HepG2 (cell line): ENCODE data around the gene FAM131A. TPM values are rescaled to one million over a fixed set of nuclear protein-coding genes. Genes with fewer than 3 reads are reported as not detected.
A peak's percentile ranks its signal among the peaks of the same experiment; 100 is the strongest.

Experiments
- ATAC-seq: fragments of 200-7000 bp; cut with Tn5 transposase; 3 replicates; pipeline ENCODE4 v1.9.1; 2020; ENCODE audit warnings: mild to moderate bottlenecking, moderate library complexity
- BruUV-seq: library from RNA; stranded (reverse); fragments of 400-500 nt; replicated peaks from 2 replicates; lab custom pipeline; 2021; lab: Mats Ljungman, UMichigan
- CTCF ChIA-PET: fragments of 300-600 bp; formaldehyde crosslinking; extraction: SDS; loops from one replicate; lab custom pipeline; 2021; ENCODE audit warnings: low total read pairs, inconsistent platforms, low intra/inter-chr PET ratio; lab: Yijun Ruan, JAX
- POLR2A ChIA-PET: fragments of 350-600 bp; sonication (Branson Sonifier 250); formaldehyde crosslinking; loops from one replicate; lab custom pipeline; 2020; ENCODE audit warnings: antibody characterized with exemption, inconsistent platforms; lab: Yijun Ruan, JAX
- DNase-seq: peaks from one replicate; pipeline ENCODE4 v3.0.0-alpha.2; 2015; ENCODE audit warnings: low spot score
- FAIRE-seq: peaks from 3 replicates; lab custom pipeline; 2011; peaks lifted over from hg19 to GRCh38; lab: Jason Lieb, UNC
- H2AFZ ChIP-seq: one replicate; pipeline ENCODE4 v1.6.1; 2011; ENCODE audit warnings: low read length, inconsistent platforms
- H3K27ac ChIP-seq: fragments of 300-600 bp; 3 replicates; pipeline ENCODE4 v1.8.0; 2011; ENCODE audit warnings: mixed run types, mild to moderate bottlenecking, mixed read lengths, low read length, inconsistent platforms; ENCODE audit not compliant: insufficient read depth; ENCODE audit errors: extremely low read length
- H3K27me3 ChIP-seq, 2 experiments: fragments of 200-600 bp in 1 of 2; 2 replicates in 1 of 2; 3 replicates in 1 of 2; pipeline versions ENCODE4 v1.6.0 to v1.8.0; 2011; ENCODE audit warnings: low read length in 2 of 2, mild to moderate bottlenecking in 2 of 2, moderate library complexity in 2 of 2, inconsistent platforms in 1 of 2; ENCODE audit not compliant: insufficient read depth in 2 of 2, control insufficient read depth in 1 of 2
- H3K36me3 ChIP-seq, 2 experiments: fragments of 200-600 bp in 1 of 2; replicated peaks in 1 of 2; 2 replicates in 1 of 2; 3 replicates in 1 of 2; pipeline versions ENCODE4 v1.5.1 to v1.8.0; 2011; ENCODE audit warnings: low read length in 2 of 2, inconsistent platforms in 1 of 2; ENCODE audit not compliant: insufficient read depth in 2 of 2, control insufficient read depth in 1 of 2
- H3K4me1 ChIP-seq: 2 replicates; pipeline ENCODE4 v1.5.1; 2012; ENCODE audit warnings: low read length, inconsistent platforms; ENCODE audit not compliant: insufficient read depth
- H3K4me2 ChIP-seq: 2 replicates; pipeline ENCODE4 v1.6.0; 2011; ENCODE audit warnings: low read depth, low read length, inconsistent platforms
- H3K4me3 ChIP-seq, 3 experiments: fragments of 200-600 bp in 1 of 3; sonication (generic), shearing (Covaris generic) in 1 of 3; replicated peaks in 1 of 3; 2 replicates each; pipeline ENCODE4 v1.5.1; 2011 to 2016; ENCODE audit warnings: low read length in 3 of 3, inconsistent platforms in 2 of 3, low read depth in 2 of 3, mild to moderate bottlenecking in 2 of 3, control low read depth in 1 of 3, mixed read lengths in 1 of 3; ENCODE audit not compliant: insufficient read depth in 1 of 3
- H3K79me2 ChIP-seq: one replicate; pipeline ENCODE4 v1.6.1; 2011; ENCODE audit warnings: low read length, inconsistent platforms; ENCODE audit not compliant: insufficient read depth
- H3K9ac ChIP-seq: 2 replicates; pipeline ENCODE4 v1.6.0; 2011; ENCODE audit warnings: mild to moderate bottlenecking, low read depth, low read length, inconsistent platforms; ENCODE audit not compliant: insufficient read depth
- H3K9me3 ChIP-seq: 2 replicates; pipeline ENCODE4 v1.5.1; 2012; ENCODE audit warnings: mild to moderate bottlenecking, low read length
- H4K20me1 ChIP-seq: 2 replicates; pipeline ENCODE4 v1.6.0; 2011; ENCODE audit warnings: inconsistent platforms, mild to moderate bottlenecking, low read length, moderate library complexity; ENCODE audit not compliant: insufficient read depth
- AGO1 ChIP-seq: fragments of 200-400 bp; formaldehyde crosslinking; IDR thresholded peaks from 2 replicates; pipeline ENCODE4 v1.6.1; 2017; ENCODE audit warnings: mild to moderate bottlenecking, low read depth, low read length, moderate library complexity; ENCODE audit not compliant: poor library complexity, severe bottlenecking
- KLF12 ChIP-seq: sonication (generic); formaldehyde crosslinking; IDR thresholded peaks from 2 replicates; pipeline ENCODE4 v1.4.0; 2020; ENCODE audit warnings: missing genetic modification reagents, borderline replicate concordance
- POGZ ChIP-seq: sonication (generic); formaldehyde crosslinking; IDR thresholded peaks from 2 replicates; pipeline ENCODE4 v1.4.0; 2020; ENCODE audit warnings: mild to moderate bottlenecking, missing genetic modification reagents
- SCMH1 ChIP-seq: sonication (generic); formaldehyde crosslinking; IDR thresholded peaks from 2 replicates; pipeline ENCODE4 v1.9.0; 2021; ENCODE audit warnings: missing genetic modification reagents, mild to moderate bottlenecking, borderline replicate concordance
- ZNF101 ChIP-seq: sonication (generic); formaldehyde crosslinking; IDR thresholded peaks from 2 replicates; pipeline ENCODE4 v1.4.0; 2020; ENCODE audit warnings: mild to moderate bottlenecking, low read depth, missing genetic modification reagents, borderline replicate concordance
- ZNF235 ChIP-seq: sonication (generic); formaldehyde crosslinking; IDR thresholded peaks from 2 replicates; pipeline ENCODE4 v1.8.1; 2023; ENCODE audit warnings: mild to moderate bottlenecking, missing genetic modification reagents, borderline replicate concordance
- ZNF644 ChIP-seq: IDR thresholded peaks from 2 replicates; pipeline ENCODE4 v1.6.1; 2016; ENCODE audit warnings: low read depth
- ZNF678 ChIP-seq: sonication (generic); formaldehyde crosslinking; IDR thresholded peaks from 2 replicates; pipeline ENCODE4 v1.4.0; 2020; ENCODE audit warnings: mild to moderate bottlenecking, missing genetic modification reagents
- WGBS: methylation state at CpG from one replicate; pipeline ENCODE4 v1.1.6; 2017; ENCODE audit warnings: low lambda C conversion rate; 5-methylcytosine and 5-hydroxymethylcytosine counted together
- in situ Hi-C: cut with HindIII; loops from 2 replicates; pipeline ENCODE4 v1.10.0; 2017; ENCODE audit warnings: low pct_unique_long_range_greater_than_20kb; ENCODE audit not compliant: extremely low pct_ligation_motif_present
- intact Hi-C: fragments of 100-400 bp; cut with micrococcal nuclease; formaldehyde crosslinking; loops from one replicate; pipeline ENCODE4 v1.10.0; 2022; ENCODE audit not compliant: unreplicated experiment
- polyA plus RNA-seq, 8 experiments: library from polyadenylated mRNA; depleted of rRNA in 3 of 8; stranded (reverse) in 7 of 8; unstranded in 1 of 8; fragments of >200 nt; fragmentation: Illumina TruSeq in 4 of 8; extraction: Trizol in 4 of 8; gene quantifications; 2 replicates each; pipeline versions ENCODE4 v1.2.1 to v1.2.3, GENCODE V29; 2011 to 2016; ENCODE audit warnings: low read depth in 4 of 8, missing spikeins in 1 of 8, mixed read lengths in 1 of 8; ENCODE audit not compliant: insufficient read depth in 1 of 8
- total RNA-seq, 5 experiments: library from RNA; depleted of rRNA; stranded (reverse); fragments of >200 nt; fragmentation: Illumina TruSeq; extraction: Trizol; gene quantifications; 2 replicates each; pipeline ENCODE4 v1.2.3, GENCODE V29; 2016; ENCODE audit warnings: low read depth in 1 of 5
- TF ChIP-seq, protein P1 (sequence below): sonication (generic); formaldehyde crosslinking; IDR thresholded peaks from 2 replicates; pipeline ENCODE4 v1.4.0; 2020; ENCODE audit warnings: missing genetic modification reagents, borderline replicate concordance
- TF ChIP-seq, protein P2 (sequence below), 2 experiments: sonication (generic) in 1 of 2; formaldehyde crosslinking in 1 of 2; IDR thresholded peaks; 2 replicates each; pipeline versions ENCODE4 v1.6.1 to v1.9.0; 2014 to 2022; ENCODE audit warnings: antibody characterized with exemption in 1 of 2, borderline replicate concordance in 1 of 2, inconsistent platforms in 1 of 2, low read depth in 1 of 2, missing genetic modification reagents in 1 of 2
- TF ChIP-seq, protein P3 (sequence below): sonication (generic); formaldehyde crosslinking; IDR thresholded peaks from 2 replicates; pipeline ENCODE4 v1.5.0; 2020; ENCODE audit warnings: missing genetic modification reagents, mild to moderate bottlenecking, borderline replicate concordance

FAM131A gene
- total and polyA plus RNA-seq, 2 of the 13 experiments (the other 11 are each of a cell fraction or from before 2014, with no cell fraction given): 9.2 to 9.3 TPM

DNA sequence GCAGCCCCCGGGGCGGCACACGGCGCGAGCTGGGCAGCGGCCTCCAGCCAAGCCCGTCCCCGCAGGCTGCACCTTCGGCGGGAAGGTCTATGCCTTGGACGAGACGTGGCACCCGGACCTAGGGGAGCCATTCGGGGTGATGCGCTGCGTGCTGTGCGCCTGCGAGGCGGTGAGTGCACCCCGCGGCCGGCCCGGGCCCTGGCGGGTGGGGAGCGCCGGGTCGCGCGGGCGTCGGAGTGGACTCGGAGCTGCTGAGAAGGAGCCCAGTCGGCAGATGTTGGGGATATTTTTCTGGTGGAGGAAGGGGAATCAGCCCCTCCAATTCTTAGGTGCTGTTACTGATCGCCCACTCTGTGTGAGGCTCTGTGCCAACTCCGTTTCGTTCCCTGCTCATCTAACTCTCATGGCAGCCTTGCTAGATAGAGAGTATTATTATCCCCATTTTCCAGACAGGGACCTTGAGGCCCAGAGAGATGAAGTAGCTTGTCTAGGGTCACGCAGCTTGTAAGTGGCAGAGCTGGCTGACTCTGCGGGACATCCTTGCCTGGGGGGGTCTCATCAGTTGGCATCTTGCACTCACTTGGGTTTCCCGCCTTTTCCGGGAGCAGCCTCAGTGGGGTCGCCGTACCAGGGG is 43.3 kb downstream of the FAM131A start:
- DNase-seq: no peak
- ATAC-seq: no peak
- Histone ChIP-seq H3K4me2 (peak overlapping the region; percentile 80), H3K4me3 (peak overlapping the region; percentile 59 to 79 (median 71); a peak in 4 of 6 replicates), H3K27me3 (no peaks in the 10 kb centered on the region; a peak in 1 of 5 replicates), H3K9ac (peak overlapping the region; percentile 58), H3K9me3 (no peaks in the 10 kb centered on the region), H2AFZ (no peak overlapping the region), H3K4me1 (peaks cover 27% of the 10 kb centered on the region), H4K20me1 (0 out of 2 replicates have a peak, but pooled peaks cover 3% of the 10 kb centered on the region), H3K36me3 (peaks cover 8 to 25% of the 10 kb centered on the region in 2 experiments; a peak in 4 of 5 replicates), H3K79me2 (peaks cover 25% of the 10 kb centered on the region), H3K27ac (no peak overlapping the region)
- no peak for FAIRE-seq
- in situ Hi-C loops (no loop called here), intact Hi-C loops (no loop called here)
- no TSS peak for BruUV-seq
- POLR2A ChIA-PET: interaction anchor here (1.0 to 1.4 kb wide), 3 partner anchors 8 to 33 kb away, joined by 4 to 5 read pairs (median 5); no protein-coding TSS in a partner anchor
- CTCF ChIA-PET: no interaction called here
- 83% methylated on average over 7 of the region's 42 CpGs for WGBS
- no peak for TF ChIP-seq POGZ (CRISPR knock-in tag)
- TF ChIP-seq ZNF101: no peak
- TF ChIP-seq, protein P1, sequence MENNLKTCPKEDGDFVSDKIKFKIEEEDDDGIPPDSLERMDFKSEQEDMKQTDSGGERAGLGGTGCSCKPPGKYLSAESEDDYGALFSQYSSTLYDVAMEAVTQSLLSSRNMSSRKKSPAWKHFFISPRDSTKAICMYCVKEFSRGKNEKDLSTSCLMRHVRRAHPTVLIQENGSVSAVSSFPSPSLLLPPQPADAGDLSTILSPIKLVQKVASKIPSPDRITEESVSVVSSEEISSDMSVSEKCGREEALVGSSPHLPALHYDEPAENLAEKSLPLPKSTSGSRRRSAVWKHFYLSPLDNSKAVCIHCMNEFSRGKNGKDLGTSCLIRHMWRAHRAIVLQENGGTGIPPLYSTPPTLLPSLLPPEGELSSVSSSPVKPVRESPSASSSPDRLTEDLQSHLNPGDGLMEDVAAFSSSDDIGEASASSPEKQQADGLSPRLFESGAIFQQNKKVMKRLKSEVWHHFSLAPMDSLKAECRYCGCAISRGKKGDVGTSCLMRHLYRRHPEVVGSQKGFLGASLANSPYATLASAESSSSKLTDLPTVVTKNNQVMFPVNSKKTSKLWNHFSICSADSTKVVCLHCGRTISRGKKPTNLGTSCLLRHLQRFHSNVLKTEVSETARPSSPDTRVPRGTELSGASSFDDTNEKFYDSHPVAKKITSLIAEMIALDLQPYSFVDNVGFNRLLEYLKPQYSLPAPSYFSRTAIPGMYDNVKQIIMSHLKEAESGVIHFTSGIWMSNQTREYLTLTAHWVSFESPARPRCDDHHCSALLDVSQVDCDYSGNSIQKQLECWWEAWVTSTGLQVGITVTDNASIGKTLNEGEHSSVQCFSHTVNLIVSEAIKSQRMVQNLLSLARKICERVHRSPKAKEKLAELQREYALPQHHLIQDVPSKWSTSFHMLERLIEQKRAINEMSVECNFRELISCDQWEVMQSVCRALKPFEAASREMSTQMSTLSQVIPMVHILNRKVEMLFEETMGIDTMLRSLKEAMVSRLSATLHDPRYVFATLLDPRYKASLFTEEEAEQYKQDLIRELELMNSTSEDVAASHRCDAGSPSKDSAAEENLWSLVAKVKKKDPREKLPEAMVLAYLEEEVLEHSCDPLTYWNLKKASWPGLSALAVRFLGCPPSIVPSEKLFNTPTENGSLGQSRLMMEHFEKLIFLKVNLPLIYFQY (CRISPR knock-in tag): no peak
- TF ChIP-seq AGO1: peak; percentile 4
- no peak for TF ChIP-seq ZNF644 (CRISPR knock-in tag)
- no peak for TF ChIP-seq KLF12 (CRISPR knock-in tag)
- no peak for TF ChIP-seq SCMH1
- TF ChIP-seq ZNF235: no peak
- no peak for TF ChIP-seq ZNF678 (CRISPR knock-in tag)
- TF ChIP-seq, protein P2, sequence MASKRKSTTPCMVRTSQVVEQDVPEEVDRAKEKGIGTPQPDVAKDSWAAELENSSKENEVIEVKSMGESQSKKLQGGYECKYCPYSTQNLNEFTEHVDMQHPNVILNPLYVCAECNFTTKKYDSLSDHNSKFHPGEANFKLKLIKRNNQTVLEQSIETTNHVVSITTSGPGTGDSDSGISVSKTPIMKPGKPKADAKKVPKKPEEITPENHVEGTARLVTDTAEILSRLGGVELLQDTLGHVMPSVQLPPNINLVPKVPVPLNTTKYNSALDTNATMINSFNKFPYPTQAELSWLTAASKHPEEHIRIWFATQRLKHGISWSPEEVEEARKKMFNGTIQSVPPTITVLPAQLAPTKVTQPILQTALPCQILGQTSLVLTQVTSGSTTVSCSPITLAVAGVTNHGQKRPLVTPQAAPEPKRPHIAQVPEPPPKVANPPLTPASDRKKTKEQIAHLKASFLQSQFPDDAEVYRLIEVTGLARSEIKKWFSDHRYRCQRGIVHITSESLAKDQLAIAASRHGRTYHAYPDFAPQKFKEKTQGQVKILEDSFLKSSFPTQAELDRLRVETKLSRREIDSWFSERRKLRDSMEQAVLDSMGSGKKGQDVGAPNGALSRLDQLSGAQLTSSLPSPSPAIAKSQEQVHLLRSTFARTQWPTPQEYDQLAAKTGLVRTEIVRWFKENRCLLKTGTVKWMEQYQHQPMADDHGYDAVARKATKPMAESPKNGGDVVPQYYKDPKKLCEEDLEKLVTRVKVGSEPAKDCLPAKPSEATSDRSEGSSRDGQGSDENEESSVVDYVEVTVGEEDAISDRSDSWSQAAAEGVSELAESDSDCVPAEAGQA (IDR thresholded peaks at IDR 0.05; ENCODE audit: low read depth): no peak
- TF ChIP-seq, protein P2 (CRISPR knock-in tag; IDR thresholded peaks at IDR 0.05; ENCODE audit: borderline replicate concordance): no peak
- TF ChIP-seq, protein P3, sequence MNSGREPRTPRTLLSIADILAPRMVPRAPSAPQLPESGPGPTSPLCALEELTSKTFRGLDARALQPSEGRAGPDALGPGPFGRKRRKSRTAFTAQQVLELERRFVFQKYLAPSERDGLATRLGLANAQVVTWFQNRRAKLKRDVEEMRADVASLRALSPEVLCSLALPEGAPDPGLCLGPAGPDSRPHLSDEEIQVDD (CRISPR knock-in tag): no peak
